HG03460 (cell line): ENCODE data around the gene HYAL1.
A peak's percentile ranks its signal among the peaks of the same experiment; 100 is the strongest.
"Not testable (repeated sequence)": the region's sequence is repeated elsewhere in the genome, so short reads cannot be mapped to it uniquely, and the experiment has no call there.

ENCODE experiments used
- ATAC-seq: cut with Tn5 transposase; IDR thresholded peaks from one replicate; pipeline ENCODE4 v1.9.1; 2021; ENCODE audit not compliant: unreplicated experiment

HYAL1 gene

GRCh38 chr3:50295553-50296431 lies 7.6 kb downstream of the HYAL1 start:
- no peak for ATAC-seq

- no peak for ATAC-seq
Observed at GRCh38 chr3:50294492-50295403, 8.6 kb downstream of the HYAL1 start.

- no peak for ATAC-seq
Observed at GRCh38 chr3:50294089-50294488, 9.3 kb downstream of the HYAL1 start.

- no peak for ATAC-seq
Observed at GRCh38 chr3:50293079-50293801, 10.1 kb downstream of the HYAL1 start.

- ATAC-seq: peak; percentile 95
Observed at GRCh38 chr3:50292159-50293078, 11.0 kb downstream of the HYAL1 start, which contains the start of gene IFRD2. Gene IFRD2 (minus strand): TSS chr3:50292429. CDS start chr3:50292274, 155 bp downstream.

- no peak for ATAC-seq
Observed at GRCh38 chr3:50290161-50290641, 13.2 kb downstream of the HYAL1 start.

GRCh38 chr3:50289130-50289529 lies 14.2 kb downstream of the HYAL1 start:
- ATAC-seq: no peak

- ATAC-seq: no peak
Observed at GRCh38 chr3:50288387-50289007, 14.9 kb downstream of the HYAL1 start.

GRCh38 chr3:50287262-50287661 lies 16.1 kb downstream of the HYAL1 start:
- no peak for ATAC-seq

GRCh38 chr3:50286322-50287227 lies 16.8 kb downstream of the HYAL1 start:
- ATAC-seq: no peak

GRCh38 chr3:50284121-50284520 lies 19.3 kb downstream of the HYAL1 start:
- ATAC-seq: not testable (repeated sequence)

GRCh38 chr3:50279255-50280016 lies 23.9 kb downstream of the HYAL1 start:
- ATAC-seq: no peak

GRCh38 chr3:50278880-50279224 lies 24.5 kb downstream of the HYAL1 start, which contains the start of gene LSMEM2:
Gene LSMEM2 (plus strand): TSS chr3:50279087. CDS start chr3:50279114, 27 bp downstream.
- ATAC-seq: no peak

GRCh38 chr3:50278123-50278879 lies 25.1 kb downstream of the HYAL1 start:
- no peak for ATAC-seq

GRCh38 chr3:50276762-50277101 lies 26.6 kb downstream of the HYAL1 start:
- ATAC-seq: no peak

- no peak for ATAC-seq
Observed at GRCh38 chr3:50275996-50276761, 27.2 kb downstream of the HYAL1 start.
